ENCODE results near the gene EFEMP2.
"Not testable (repeated sequence)": the region's sequence is repeated elsewhere in the genome, so short reads cannot be mapped to it uniquely, and the experiment has no call there.

The EFEMP2 gene

DNA sequence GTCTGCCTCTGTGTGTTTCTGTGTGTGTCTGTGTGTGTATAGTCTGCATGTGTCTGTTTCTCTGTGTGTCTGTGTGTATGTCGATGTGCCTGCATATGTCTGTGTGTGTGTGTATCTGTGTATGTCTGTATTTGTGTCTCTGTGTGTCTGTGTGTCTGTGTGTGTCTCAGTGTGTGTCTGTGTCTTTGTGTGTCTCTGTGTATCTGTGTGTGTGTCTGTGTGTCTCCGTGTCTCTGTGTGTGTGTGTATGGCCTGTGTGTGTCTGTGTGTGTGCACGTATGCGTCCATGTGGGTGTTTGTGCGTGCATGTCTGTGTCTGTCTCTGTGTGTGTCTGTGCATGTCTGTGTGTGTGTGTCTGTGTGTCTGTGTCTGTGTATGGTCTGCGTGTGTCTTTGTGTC is 38.4 kb downstream of the EFEMP2 start:
- DNase-seq (ENCODE audit: insufficient read length, low spot score) (no peak), FAIRE-seq (no peak)
- TF ChIP-seq POLR2A (IDR thresholded peaks at IDR 0.05; ENCODE audit: low read depth, low read length): no peak

DNA sequence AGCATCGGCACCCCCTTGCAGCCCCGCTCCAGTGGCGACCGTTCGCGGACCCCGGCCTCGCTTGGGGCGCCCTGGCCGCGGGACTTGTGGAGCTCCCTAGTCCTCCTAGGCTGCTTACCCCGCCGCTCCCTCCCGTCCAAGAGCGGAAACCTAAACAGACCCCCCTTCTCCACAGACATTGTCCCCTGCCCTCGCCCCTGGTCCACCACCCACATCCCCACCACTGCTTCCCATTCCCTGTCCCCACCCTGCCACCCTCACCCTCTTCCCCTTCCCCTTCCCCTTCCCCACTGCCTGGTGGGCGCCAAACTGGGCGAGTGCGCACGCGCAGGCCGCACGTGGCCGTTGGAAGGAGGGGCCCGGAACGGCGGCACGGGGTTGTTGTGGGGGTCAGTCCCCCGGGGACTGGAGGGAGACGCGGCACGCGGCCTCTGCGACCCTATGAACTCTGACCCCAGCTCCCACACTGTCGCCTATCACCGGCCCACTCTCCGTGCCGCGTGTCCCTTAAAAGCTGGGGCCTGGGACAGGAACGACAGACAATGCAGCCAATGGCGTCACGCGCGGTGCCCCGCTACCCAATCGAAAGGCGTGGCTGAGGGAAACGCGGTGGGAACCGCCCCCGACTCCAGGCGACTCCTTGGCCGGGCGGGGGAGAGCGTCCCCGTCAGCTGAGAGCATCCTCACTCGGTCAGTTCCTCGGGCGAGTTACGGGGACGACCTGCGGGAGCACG is 39.1 kb downstream of the EFEMP2 start, which contains the start of gene SNX32:
TSS of gene SNX32 (plus strand) at position 667 of the 734 bp plus-strand sequence. CDS start 103 bp downstream, outside the sequence.
- FAIRE-seq: no peak
- no peak for DNase-seq (ENCODE audit: insufficient read length, low spot score)
- TF ChIP-seq POLR2A (IDR thresholded peaks at IDR 0.05; ENCODE audit: low read depth, low read length): no peak

DNA sequence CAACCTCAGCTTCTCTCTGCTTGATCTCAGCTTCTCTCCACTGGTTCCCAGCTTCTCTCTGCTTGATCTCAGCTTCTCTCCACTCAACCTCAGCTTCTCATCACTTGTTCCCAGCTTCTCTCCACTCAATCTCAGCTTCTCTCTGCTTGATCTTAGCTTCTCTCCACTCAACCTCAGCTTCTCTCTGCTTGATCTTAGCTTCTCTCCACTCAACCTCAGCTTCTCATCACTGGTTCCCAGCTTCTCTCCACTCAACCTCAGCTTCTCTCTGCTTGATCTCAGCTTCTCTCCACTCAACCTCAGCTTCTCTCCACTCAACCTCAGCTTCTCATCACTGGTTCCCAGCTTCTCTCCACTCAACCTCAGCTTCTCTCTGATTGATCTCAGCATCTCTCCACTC is 40.4 kb downstream of the EFEMP2 start:
- FAIRE-seq; DNase-seq (ENCODE audit: insufficient read length, low spot score): not testable (repeated sequence)

DNA sequence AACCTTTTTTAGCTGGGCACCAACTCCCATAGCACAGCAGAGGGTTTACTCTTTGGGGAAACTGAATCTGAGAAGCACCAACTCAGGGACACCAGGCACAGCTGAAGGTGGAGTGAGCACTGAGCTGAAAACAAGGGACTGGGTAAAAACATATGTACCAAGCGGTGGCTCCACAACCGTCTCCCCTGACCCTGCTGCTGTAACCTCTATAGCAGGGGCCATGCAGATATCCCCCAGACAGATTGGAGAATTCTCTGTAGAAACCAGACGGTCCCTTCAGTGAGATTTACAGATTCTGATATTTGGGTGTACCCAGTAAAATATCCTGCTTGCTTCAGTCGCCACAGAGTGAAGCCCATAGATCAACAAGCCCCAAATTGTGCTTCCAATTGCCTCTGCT is 43.1 kb downstream of the EFEMP2 start:
- FAIRE-seq (no peak), DNase-seq (ENCODE audit: insufficient read length, low spot score) (no peak)
- TF ChIP-seq POLR2A (IDR thresholded peaks at IDR 0.05; ENCODE audit: low read depth, low read length): no peak

- no peak for TF ChIP-seq POLR2A (IDR thresholded peaks at IDR 0.05; ENCODE audit: low read depth, low read length)
- no peak for DNase-seq (ENCODE audit: insufficient read length, low spot score)
- FAIRE-seq: no peak
These were observed 45.4 kb downstream of the EFEMP2 start for GRCh38 chr11:65826984-65827735.

DNA sequence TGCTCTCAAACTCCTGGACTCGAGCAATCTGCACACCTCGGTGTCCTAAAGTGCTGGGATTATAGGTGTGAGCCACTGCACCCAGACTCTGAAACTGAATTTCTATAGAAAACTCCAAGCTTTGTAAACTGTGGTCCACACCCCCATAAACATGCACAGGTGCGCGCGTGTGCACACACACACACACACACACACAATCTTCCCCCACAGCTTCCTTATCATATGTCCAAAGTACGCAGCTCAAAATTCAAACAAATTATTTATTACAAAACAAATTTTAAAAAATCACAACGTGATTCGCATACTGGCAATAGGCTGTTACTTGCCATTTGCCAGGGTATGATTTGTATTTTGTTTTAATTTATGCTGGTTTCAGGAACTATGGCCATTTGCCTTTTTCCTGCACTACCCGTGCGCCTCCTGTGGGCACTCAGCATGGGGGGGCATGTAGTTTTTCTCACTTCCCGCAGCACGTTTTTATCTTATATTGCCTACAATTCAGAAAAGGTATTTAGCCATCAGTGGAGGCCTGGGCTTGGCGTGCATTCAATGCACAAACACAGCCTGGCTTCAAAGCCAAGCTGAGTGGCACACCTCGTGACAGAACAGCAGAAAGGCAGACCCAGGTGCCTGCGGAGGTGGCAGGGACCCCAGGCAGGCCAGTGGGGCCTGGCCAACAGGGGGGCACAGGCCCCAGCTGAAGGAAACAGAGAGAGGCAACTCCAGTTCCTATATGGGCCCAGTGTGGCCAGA is 49.6 kb downstream of the EFEMP2 start:
- FAIRE-seq (no peak), DNase-seq (ENCODE audit: insufficient read length, low spot score) (no peak)
- no peak for TF ChIP-seq POLR2A (IDR thresholded peaks at IDR 0.05; ENCODE audit: low read depth, low read length)

GRCh38 chr11:65821107-65821506 is 51.5 kb downstream of the EFEMP2 start:
- no peak for TF ChIP-seq POLR2A (IDR thresholded peaks at IDR 0.05; ENCODE audit: low read depth, low read length)
- DNase-seq (ENCODE audit: insufficient read length, low spot score) (no peak), FAIRE-seq (no peak)

- no peak for FAIRE-seq
- no peak; the same call in 1 of the 2 replicates for TF ChIP-seq POLR2A (IDR thresholded peaks at IDR 0.05; ENCODE audit: low read depth, low read length)
- peak; percentile 90 for DNase-seq (ENCODE audit: insufficient read length, low spot score)
These were observed 54.5 kb downstream of the EFEMP2 start for GRCh38 chr11:65817835-65818680.

DNA sequence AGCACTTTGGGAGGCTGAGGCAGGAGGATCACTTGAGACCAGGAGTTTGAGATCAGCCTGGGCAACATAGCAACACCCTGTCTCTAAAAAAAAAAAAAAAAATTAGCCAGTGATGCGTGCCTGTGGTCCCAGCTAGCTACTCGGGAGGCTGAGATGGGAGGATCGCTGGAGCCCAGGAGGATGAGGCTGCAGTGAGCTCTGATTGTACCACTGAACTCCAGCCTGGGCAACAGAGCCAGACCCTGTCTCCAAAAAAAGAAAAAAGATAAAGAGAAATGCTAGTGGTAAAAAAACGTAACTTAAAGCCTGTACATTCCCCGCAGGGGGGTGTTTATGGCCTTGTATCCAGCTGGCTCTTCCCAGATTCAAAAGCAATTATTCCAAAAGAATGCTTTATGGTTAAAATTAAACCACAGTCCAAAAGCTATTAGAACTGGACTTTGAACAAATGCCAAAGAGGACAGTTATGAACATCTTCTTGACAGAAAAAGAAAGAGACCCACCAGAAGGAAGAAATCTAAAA is 55.2 kb downstream of the EFEMP2 start:
- DNase-seq (ENCODE audit: insufficient read length, low spot score) (no peak), FAIRE-seq (no peak)
- no peak for TF ChIP-seq POLR2A (IDR thresholded peaks at IDR 0.05; ENCODE audit: low read depth, low read length)

GRCh38 chr11:65816696-65817095 is 55.9 kb downstream of the EFEMP2 start:
- TF ChIP-seq POLR2A (IDR thresholded peaks at IDR 0.05; ENCODE audit: low read depth, low read length): no peak
- FAIRE-seq (no peak), DNase-seq (ENCODE audit: insufficient read length, low spot score) (no peak)

All from H54 (cell line).